GM12801 (cell line): Measurements from ENCODE around the gene SCAANT1.

Experiments used
- CTCF ChIP-seq: IDR thresholded peaks from one replicate; pipeline ENCODE4 v1.5.1; 2011; ENCODE audit warnings: control low read depth; ENCODE audit not compliant: insufficient read length; ENCODE audit errors: extremely low read depth

SCAANT1 gene

DNA sequence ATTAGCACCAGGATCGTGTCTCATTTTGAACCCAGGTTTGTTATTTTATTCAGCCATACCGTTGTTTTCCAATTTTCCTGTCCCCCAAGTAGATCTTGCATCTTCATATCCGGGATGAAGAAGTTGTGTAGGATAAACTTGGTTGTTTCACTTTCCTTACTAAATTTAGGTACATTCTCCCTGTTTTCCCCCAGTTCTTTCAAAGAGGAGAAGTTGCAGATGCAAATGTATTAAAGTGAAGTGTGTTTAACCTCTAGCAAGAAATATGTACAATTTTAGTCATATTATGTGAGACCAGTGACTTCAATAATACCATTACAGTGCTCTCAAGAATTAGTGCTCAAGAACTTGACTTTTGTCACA, 47.2 kb downstream of the SCAANT1 start:
- TF ChIP-seq CTCF = no peak

GRCh38 chr3:63864008-63864964, 47.9 kb downstream of the SCAANT1 start:
- no peak for TF ChIP-seq CTCF

DNA sequence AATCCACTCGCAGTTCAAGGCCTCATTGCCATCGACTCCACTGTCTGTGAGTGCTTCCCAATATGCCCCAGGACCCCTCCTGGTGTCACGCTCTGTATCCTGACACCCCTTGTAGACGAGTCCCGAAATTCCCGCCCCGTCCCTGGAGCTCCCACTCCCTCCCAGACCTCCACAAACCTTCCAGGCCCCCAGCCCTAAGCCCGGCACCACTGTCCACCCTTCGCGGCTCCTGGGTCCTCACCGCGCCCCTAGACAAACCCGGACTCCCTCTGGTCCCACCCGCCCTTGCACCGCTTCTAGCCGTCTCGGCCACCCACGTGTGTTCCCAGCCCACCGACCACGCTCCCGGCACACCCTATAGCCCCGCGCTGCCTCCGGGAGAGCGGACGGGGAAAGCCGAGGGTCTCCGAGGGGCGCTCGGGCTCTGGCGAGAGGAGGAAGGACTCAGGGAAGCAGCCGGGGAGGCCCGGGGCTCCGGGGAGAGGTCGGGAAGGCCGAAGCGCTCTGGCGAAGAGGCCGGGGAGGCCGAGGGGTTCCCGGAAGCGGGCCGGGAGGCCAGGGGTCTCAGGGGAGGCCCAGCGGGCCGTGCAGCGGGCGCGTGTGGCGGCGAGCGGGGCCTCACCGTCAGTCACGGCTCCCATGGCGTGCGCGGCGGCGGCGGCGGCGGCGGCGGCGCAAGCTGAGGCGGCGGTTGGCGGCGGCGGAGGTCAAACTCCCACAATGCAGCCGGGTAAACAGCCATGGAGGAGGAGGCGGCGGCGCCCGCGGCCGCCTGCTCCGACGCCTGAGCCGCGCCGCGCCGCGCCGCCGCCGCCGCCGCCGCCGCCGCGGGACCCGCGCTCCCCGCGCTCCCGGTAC, 48.8 kb downstream of the SCAANT1 start, which contains the start of the genes ATXN7 and THOC7:
TSS of gene ATXN7 (plus strand) at position 718 of the 858 bp plus-strand sequence. CDS start 48,732 bp downstream, outside the sequence.
TSS of gene THOC7 (minus strand) at position 656 of the 858 bp plus-strand sequence. CDS start at position 641, 15 bp downstream.
- no peak for TF ChIP-seq CTCF

- no peak for TF ChIP-seq CTCF
Measured at GRCh38 chr3:63862804-63863149, 49.4 kb downstream of the SCAANT1 start.
